Pancreas (tissue), 10 donors: ENCODE data around the gene EHD1. TPM values are rescaled to one million over a fixed set of nuclear protein-coding genes. Genes with fewer than 3 reads are reported as not detected.

Experiments
- ATAC-seq, 4 donors: fragments of 200-7000 bp; cut with Tn5 transposase; one replicate each; pipeline versions ENCODE4 v1.8.0 to v1.9.1; 2020; ENCODE audit warnings: mild to moderate bottlenecking in 4 of 4, moderate library complexity in 4 of 4
- DNase-seq, 6 donors: peaks; one replicate each; pipeline ENCODE4 v3.0.0-alpha.2; 2020
- FAIRE-seq: peaks from 2 replicates; lab custom pipeline; 2012; peaks lifted over from hg19 to GRCh38; lab: Jason Lieb, UNC
- H3K27ac ChIP-seq, 4 donors: fragments of 200-600 bp; sonication (generic); 1 replicate in 3 of 4; 2 replicates in 1 of 4; pipeline versions ENCODE4 v1.5.0 to v1.8.0; 2020
- H3K27me3 ChIP-seq, 4 donors: fragments of 200-600 bp; one replicate each; pipeline ENCODE4 v1.8.0; 2021
- H3K36me3 ChIP-seq, 3 donors: fragments of 200-600 bp; sonication (generic) in 1 of 3; one replicate each; pipeline versions ENCODE4 v1.5.0 to v1.8.0; 2020 to 2021
- H3K4me1 ChIP-seq, 3 donors: fragments of 200-600 bp; one replicate each; pipeline ENCODE4 v1.8.0; 2021
- H3K4me3 ChIP-seq, 4 donors: fragments of 200-600 bp; sonication (generic) in 2 of 4; one replicate each; pipeline versions ENCODE4 v1.5.0 to v1.8.0; 2020 to 2021
- H3K9me3 ChIP-seq, 4 donors: fragments of 200-600 bp; one replicate each; pipeline ENCODE4 v1.8.0; 2021
- WGBS, 2 donors: extraction: QIAGEN DNeasy Blood & Tissue Kit; methylation state at CpG; one replicate each; pipeline ENCODE4 v1.1.7; 2013; 5-methylcytosine and 5-hydroxymethylcytosine counted together
- intact Hi-C, 3 donors: fragments of 100-400 bp; cut with DNase I; formaldehyde crosslinking; loops; one replicate each; pipeline versions ENCODE4 v1.11.1 to v1.14.2; 2022
- polyA plus RNA-seq, 2 donors: library from polyadenylated mRNA; stranded (reverse); fragments of 200-250 nt; gene quantifications; one replicate each; pipeline ENCODE4 v1.2.3, GENCODE V29; 2013
- total RNA-seq, 6 donors: library from RNA; stranded (reverse); fragmentation: NEBNext Ultra II Directional in 4 of 6; extraction: Animal tissue kit (Norgen Biotek cat#: 25700) in 4 of 6; gene quantifications; one replicate each; pipeline versions ENCODE4 v1.2.1 to v1.2.4, GENCODE V29; 2021 to 2023
- TF ChIP-seq, protein P1 (sequence below), 4 donors: fragments of 200-600 bp; sonication (generic) in 3 of 4; IDR thresholded peaks; one replicate each; pipeline versions ENCODE4 v1.5.0 to v1.8.0; 2021; ENCODE audit warnings: antibody characterized with exemption in 4 of 4
- donor health status: healthy with polysubstance abuse.
- donor health status: DM: no; HTN: no; CAD: no; lungs with moderate emphysema.
- donor health status: DM: no; HTN: no; CAD: no.
- donor health status: control.
- donor health status: control.
- donor health status: Bipolar disorder and iron deficiency.
- donor health status: DM: yes; HTN: yes; CAD: no.
- donor health status: DM: no; HTN: no; CAD: no.
- donor health status: DM: no; HTN: no; CAD: no.
- donor health status: DM: yes; HTN: yes; CAD: no.

The EHD1 gene
- total and polyA plus RNA-seq, 8 donors = 10.1 to 22.1 (median 16.8) TPM

GRCh38 chr11:64834723-64835615 is 43.5 kb downstream of the EHD1 start:
- H3K27ac ChIP-seq = no peak overlapping the region
- FAIRE-seq = no peak
- peak; percentile 63 to 93 (median 78) for ATAC-seq
- peaks cover 0 to 82% (median 0%) of the 10 kb centered on the region in 3 donors for H3K36me3 ChIP-seq
- no peaks in the 10 kb centered on the region for H3K9me3 ChIP-seq
- DNase-seq = peak; percentile 66 to 84 (median 76)
- intact Hi-C loops = no loop called here
- TF ChIP-seq, protein P1, sequence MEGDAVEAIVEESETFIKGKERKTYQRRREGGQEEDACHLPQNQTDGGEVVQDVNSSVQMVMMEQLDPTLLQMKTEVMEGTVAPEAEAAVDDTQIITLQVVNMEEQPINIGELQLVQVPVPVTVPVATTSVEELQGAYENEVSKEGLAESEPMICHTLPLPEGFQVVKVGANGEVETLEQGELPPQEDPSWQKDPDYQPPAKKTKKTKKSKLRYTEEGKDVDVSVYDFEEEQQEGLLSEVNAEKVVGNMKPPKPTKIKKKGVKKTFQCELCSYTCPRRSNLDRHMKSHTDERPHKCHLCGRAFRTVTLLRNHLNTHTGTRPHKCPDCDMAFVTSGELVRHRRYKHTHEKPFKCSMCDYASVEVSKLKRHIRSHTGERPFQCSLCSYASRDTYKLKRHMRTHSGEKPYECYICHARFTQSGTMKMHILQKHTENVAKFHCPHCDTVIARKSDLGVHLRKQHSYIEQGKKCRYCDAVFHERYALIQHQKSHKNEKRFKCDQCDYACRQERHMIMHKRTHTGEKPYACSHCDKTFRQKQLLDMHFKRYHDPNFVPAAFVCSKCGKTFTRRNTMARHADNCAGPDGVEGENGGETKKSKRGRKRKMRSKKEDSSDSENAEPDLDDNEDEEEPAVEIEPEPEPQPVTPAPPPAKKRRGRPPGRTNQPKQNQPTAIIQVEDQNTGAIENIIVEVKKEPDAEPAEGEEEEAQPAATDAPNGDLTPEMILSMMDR (IDR thresholded peaks at IDR 0.05) = no peak
- H3K4me1 ChIP-seq = no peaks in the 10 kb centered on the region
- no peak overlapping the region for H3K4me3 ChIP-seq
- H3K27me3 ChIP-seq = no peaks in the 10 kb centered on the region
- WGBS, 2 donors = 72 to 75% methylated on average over 27 to 29 of the region's 29 CpGs

DNA sequence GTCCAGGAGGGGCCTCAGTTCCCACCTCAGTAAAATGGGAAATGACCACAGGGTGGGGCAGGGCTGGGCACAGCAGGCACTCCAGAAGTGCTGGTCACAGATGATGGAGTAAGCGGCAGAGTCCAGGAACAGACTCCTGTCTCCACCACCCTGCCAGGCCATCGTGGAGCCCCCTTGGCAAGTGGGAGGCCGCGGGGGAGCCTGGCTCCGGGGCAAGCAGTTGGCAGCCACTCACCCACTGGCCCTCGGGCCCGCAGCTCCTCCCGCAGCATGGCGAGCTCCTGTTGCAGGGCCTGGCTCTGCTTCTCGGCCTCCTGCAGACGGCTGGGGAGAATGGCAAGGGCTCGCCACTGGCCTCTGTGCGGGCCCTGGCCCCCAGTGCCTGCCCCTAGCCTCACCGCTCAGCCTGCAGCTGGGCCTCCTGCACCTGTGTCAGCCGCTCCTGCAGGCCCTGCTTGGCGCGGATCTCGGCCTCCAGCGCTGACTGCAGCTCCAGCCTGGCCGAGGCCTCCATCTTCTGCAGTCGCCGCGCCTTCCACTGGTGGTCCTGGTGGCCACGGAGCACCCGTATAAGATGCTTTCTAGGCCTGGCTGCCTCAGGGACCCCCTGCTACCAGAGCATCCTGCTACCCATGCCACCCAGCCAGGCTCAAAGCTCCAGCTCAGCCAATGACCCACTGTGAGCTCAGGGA is 44.2 kb downstream of the EHD1 start:
- DNase-seq = peak in 1 of 6 donors; percentile 58
- Histone ChIP-seq H3K36me3 (peaks cover 0 to 80% (median 5%) of the 10 kb centered on the region in 3 donors), H3K27ac (no peak overlapping the region), H3K4me3 (no peak overlapping the region), H3K27me3 (no peaks in the 10 kb centered on the region), H3K9me3 (no peaks in the 10 kb centered on the region), H3K4me1 (no peaks in the 10 kb centered on the region)
- WGBS, 2 donors = 94 to 96% methylated on average over 25 of the region's 25 CpGs
- FAIRE-seq = no peak
- TF ChIP-seq, protein P1 (IDR thresholded peaks at IDR 0.05) = no peak
- ATAC-seq = no peak
- intact Hi-C loops = no loop called here

- peaks cover 0 to 75% (median 5%) of the 10 kb centered on the region in 3 donors for H3K36me3 ChIP-seq
- no peaks in the 10 kb centered on the region for H3K27me3 ChIP-seq
- FAIRE-seq (no peak), ATAC-seq (no peak), DNase-seq (no peak)
- TF ChIP-seq, protein P1 (IDR thresholded peaks at IDR 0.05) = no peak
- no peaks in the 10 kb centered on the region for H3K4me1 ChIP-seq
- 92 to 93% methylated on average over 6 to 10 of the region's 10 CpGs for WGBS, 2 donors
- no peaks in the 10 kb centered on the region for H3K9me3 ChIP-seq
- intact Hi-C loops = no loop called here
- no peak overlapping the region for H3K4me3 ChIP-seq
- H3K27ac ChIP-seq = no peak overlapping the region
Observed at GRCh38 chr11:64833509-64833908, 44.9 kb downstream of the EHD1 start.

DNA sequence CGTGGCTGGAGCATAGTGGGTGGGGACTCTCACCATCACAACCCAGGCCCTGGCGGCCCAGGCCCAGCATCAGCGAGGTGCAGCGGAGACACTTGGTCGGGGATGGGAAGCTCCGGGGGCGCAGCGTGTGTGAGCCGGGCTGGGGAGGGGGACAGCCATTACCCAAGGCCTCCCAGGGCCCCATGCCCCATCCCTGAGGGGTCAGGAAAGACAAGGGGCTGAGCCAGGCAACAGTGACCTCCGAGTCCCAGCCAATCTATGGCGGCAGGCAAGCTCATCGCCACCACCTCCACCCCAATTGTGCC is 45.3 kb downstream of the EHD1 start:
- Histone ChIP-seq H3K9me3 (no peaks in the 10 kb centered on the region), H3K27ac (no peak overlapping the region), H3K36me3 (peaks cover 0 to 72% (median 5%) of the 10 kb centered on the region in 3 donors), H3K27me3 (no peaks in the 10 kb centered on the region), H3K4me1 (no peaks in the 10 kb centered on the region), H3K4me3 (no peak overlapping the region)
- intact Hi-C loops = no loop called here
- TF ChIP-seq, protein P1 (IDR thresholded peaks at IDR 0.05) = no peak
- no peak for ATAC-seq
- DNase-seq = peak in 1 of 6 donors; percentile 55
- 91 to 93% methylated on average over 9 to 12 of the region's 12 CpGs for WGBS, 2 donors
- no peak for FAIRE-seq
